GM18870 (cell line): ENCODE results near the gene ARHGEF7.
"Not testable (repeated sequence)": the region's sequence is repeated elsewhere in the genome, so short reads cannot be mapped to it uniquely, and the experiment has no call there.

Experiments used
- ATAC-seq: cut with Tn5 transposase; IDR thresholded peaks from one replicate; pipeline ENCODE4 v1.9.1; 2021; ENCODE audit warnings: moderate library complexity; ENCODE audit not compliant: unreplicated experiment

ARHGEF7 gene

GRCh38 chr13:111194651-111195050 is 79.5 kb downstream of the ARHGEF7 start:
- ATAC-seq = not testable (repeated sequence)

GRCh38 chr13:111198732-111199378 is 83.7 kb downstream of the ARHGEF7 start:
- ATAC-seq = not testable (repeated sequence)

- no peak for ATAC-seq
These were observed 86.3 kb downstream of the ARHGEF7 start for GRCh38 chr13:111201304-111201940.

- ATAC-seq = no peak
These were observed 87.1 kb downstream of the ARHGEF7 start for GRCh38 chr13:111202156-111202621.

GRCh38 chr13:111202745-111203144 is 87.6 kb downstream of the ARHGEF7 start:
- peak; percentile 82 for ATAC-seq

- no peak for ATAC-seq
These were observed 88.8 kb downstream of the ARHGEF7 start for GRCh38 chr13:111203736-111204389.

GRCh38 chr13:111204438-111205177 is 89.5 kb downstream of the ARHGEF7 start:
- ATAC-seq = no peak

- no peak for ATAC-seq
These were observed 91.0 kb downstream of the ARHGEF7 start for GRCh38 chr13:111206148-111206547.

- no peak for ATAC-seq
These were observed 94.5 kb downstream of the ARHGEF7 start for GRCh38 chr13:111209613-111210012.

- no peak for ATAC-seq
These were observed 95.0 kb downstream of the ARHGEF7 start for GRCh38 chr13:111210091-111210490.

- ATAC-seq = no peak
These were observed 95.7 kb downstream of the ARHGEF7 start for GRCh38 chr13:111210544-111211469.

GRCh38 chr13:111211789-111212516 is 96.8 kb downstream of the ARHGEF7 start:
- ATAC-seq = no peak

GRCh38 chr13:111212517-111212873 is 97.4 kb downstream of the ARHGEF7 start:
- no peak for ATAC-seq

- ATAC-seq = no peak
These were observed 99.0 kb downstream of the ARHGEF7 start for GRCh38 chr13:111213964-111214726.

GRCh38 chr13:111215081-111216047 is 100.3 kb downstream of the ARHGEF7 start:
- no peak for ATAC-seq

- no peak for ATAC-seq
These were observed 101.3 kb downstream of the ARHGEF7 start for GRCh38 chr13:111216166-111216960.

- no peak for ATAC-seq
These were observed 102.5 kb downstream of the ARHGEF7 start for GRCh38 chr13:111217641-111218040.
